GM12864 (cell line): ENCODE measurements around the gene SURF2.

ENCODE experiments used
- DNase-seq: peaks from one replicate; pipeline ENCODE4 v3.0.0-alpha.2; 2011; ENCODE audit warnings: low read depth
- H3K4me3 ChIP-seq: 2 replicates; pipeline ENCODE4 v1.5.1; 2011; ENCODE audit warnings: mild to moderate bottlenecking, low read depth, low read length, control low read depth
- CTCF ChIP-seq: IDR thresholded peaks from 2 replicates; pipeline ENCODE4 v1.5.1; 2011; ENCODE audit warnings: low read depth, mild to moderate bottlenecking, moderate library complexity, low read length, control low read depth, inconsistent platforms; ENCODE audit errors: missing control alignments

The SURF2 gene

GRCh38 chr9:133402689-133403088, 46.3 kb downstream of the SURF2 start:
- DNase-seq, result no peak
- no peak overlapping the region for H3K4me3 ChIP-seq
- TF ChIP-seq CTCF, result no peak

- no peak overlapping the region for H3K4me3 ChIP-seq
- TF ChIP-seq CTCF, result peak; percentile 77
- DNase-seq, result no peak
Observed at GRCh38 chr9:133403766-133404453, 47.6 kb downstream of the SURF2 start.

GRCh38 chr9:133404454-133405002, 48.2 kb downstream of the SURF2 start:
- no peak for DNase-seq
- no peak for TF ChIP-seq CTCF
- no peak overlapping the region for H3K4me3 ChIP-seq

GRCh38 chr9:133405508-133406438, 49.4 kb downstream of the SURF2 start:
- TF ChIP-seq CTCF, result no peak
- no peak overlapping the region for H3K4me3 ChIP-seq

GRCh38 chr9:133406480-133407307, 50.3 kb downstream of the SURF2 start:
- no peak overlapping the region for H3K4me3 ChIP-seq
- peak; percentile 44 for DNase-seq
- peak; percentile 97 for TF ChIP-seq CTCF

More at GRCh38 chr9:133405508-133406438, 49.4 kb downstream of the SURF2 start:
- no peak for DNase-seq

GRCh38 chr9:133408042-133408441, 51.7 kb downstream of the SURF2 start:
- no peak for DNase-seq
- H3K4me3 ChIP-seq, result no peak overlapping the region
- TF ChIP-seq CTCF, result no peak
